HepG2 (cell line): ENCODE results near the gene NLRP12. TPM values are rescaled to one million over a fixed set of nuclear protein-coding genes. Genes with fewer than 3 reads are reported as not detected.

Experiments
- CBX5 ChIP-seq: sonication (generic); formaldehyde crosslinking; IDR thresholded peaks from 2 replicates; pipeline ENCODE4 v1.4.0; 2020; ENCODE audit warnings: missing genetic modification reagents, borderline replicate concordance
- DMAP1 ChIP-seq: IDR thresholded peaks from 2 replicates; pipeline ENCODE4 v1.6.1; 2016
- DR1 ChIP-seq: sonication (generic); formaldehyde crosslinking; IDR thresholded peaks from 2 replicates; pipeline ENCODE4 v1.8.0; 2021; ENCODE audit warnings: mild to moderate bottlenecking, missing genetic modification reagents, inconsistent platforms
- GPN1 ChIP-seq: sonication (generic); formaldehyde crosslinking; IDR thresholded peaks from 2 replicates; pipeline ENCODE4 v1.5.1; 2020; ENCODE audit warnings: missing genetic modification reagents, borderline replicate concordance
- HIVEP1 ChIP-seq: sonication (generic); formaldehyde crosslinking; IDR thresholded peaks from 2 replicates; pipeline ENCODE4 v1.4.0; 2020; ENCODE audit warnings: mild to moderate bottlenecking, missing genetic modification reagents
- HNF4A ChIP-seq: sonication (generic); formaldehyde crosslinking; IDR thresholded peaks from 2 replicates; pipeline ENCODE4 v1.4.0; 2020; ENCODE audit warnings: missing genetic modification reagents
- HNRNPH1 ChIP-seq: fragments of 200-400 bp; formaldehyde crosslinking; optimal IDR thresholded peaks from 2 replicates; pipeline ENCODE3; 2017; ENCODE audit warnings: mild to moderate bottlenecking, low read depth, low read length
- HNRNPK ChIP-seq: fragments of 200-400 bp; formaldehyde crosslinking; IDR thresholded peaks from 2 replicates; pipeline ENCODE4 v1.6.1; 2018; ENCODE audit warnings: low read length, low read depth, moderate library complexity, mild to moderate bottlenecking; ENCODE audit not compliant: poor library complexity, severe bottlenecking
- HOXA3 ChIP-seq: sonication (generic); formaldehyde crosslinking; IDR thresholded peaks from 2 replicates; pipeline ENCODE4 v1.5.0; 2020; ENCODE audit warnings: missing genetic modification reagents
- IRX3 ChIP-seq: sonication (generic); formaldehyde crosslinking; IDR thresholded peaks from 2 replicates; pipeline ENCODE4 v1.8.1; 2023; ENCODE audit warnings: mild to moderate bottlenecking, low read depth, missing genetic modification reagents, borderline replicate concordance
- KIAA2018 ChIP-seq: sonication (generic); formaldehyde crosslinking; IDR thresholded peaks from 2 replicates; pipeline ENCODE4 v1.5.0; 2020; ENCODE audit warnings: mild to moderate bottlenecking, missing genetic modification reagents, borderline replicate concordance
- POLR2G ChIP-seq: fragments of 200-400 bp; formaldehyde crosslinking; IDR thresholded peaks from 2 replicates; pipeline ENCODE4 v1.6.1; 2018; ENCODE audit warnings: mild to moderate bottlenecking, low read depth, low read length, moderate library complexity
- SRSF1 ChIP-seq: fragments of 200-400 bp; formaldehyde crosslinking; optimal IDR thresholded peaks from 2 replicates; pipeline ENCODE3; 2017; ENCODE audit warnings: mild to moderate bottlenecking, low read depth, low read length, moderate library complexity
- TARDBP ChIP-seq: sonication (generic); formaldehyde crosslinking; IDR thresholded peaks from 2 replicates; pipeline ENCODE4 v1.8.0; 2022; ENCODE audit warnings: mild to moderate bottlenecking, missing genetic modification reagents
- ZMYM4 ChIP-seq: sonication (generic); formaldehyde crosslinking; IDR thresholded peaks from 2 replicates; pipeline ENCODE4 v1.8.1; 2023; ENCODE audit warnings: mild to moderate bottlenecking, missing genetic modification reagents
- ZNF225 ChIP-seq: sonication (generic); formaldehyde crosslinking; IDR thresholded peaks from 2 replicates; pipeline ENCODE4 v1.4.0; 2020; ENCODE audit warnings: mild to moderate bottlenecking, missing genetic modification reagents
- ZNF33A ChIP-seq: sonication (generic); formaldehyde crosslinking; IDR thresholded peaks from 2 replicates; pipeline ENCODE4 v1.5.1; 2020; ENCODE audit warnings: missing genetic modification reagents, mild to moderate bottlenecking, moderate library complexity, borderline replicate concordance
- ZNF773 ChIP-seq: sonication (generic); formaldehyde crosslinking; IDR thresholded peaks from 2 replicates; pipeline ENCODE4 v1.4.0; 2020; ENCODE audit warnings: missing genetic modification reagents, borderline replicate concordance
- polyA plus RNA-seq, 8 experiments: library from polyadenylated mRNA; depleted of rRNA in 3 of 8; stranded (reverse) in 7 of 8; unstranded in 1 of 8; fragments of >200 nt; fragmentation: Illumina TruSeq in 4 of 8; extraction: Trizol in 4 of 8; gene quantifications; 2 replicates each; pipeline versions ENCODE4 v1.2.1 to v1.2.3, GENCODE V29; 2011 to 2016; ENCODE audit warnings: low read depth in 4 of 8, missing spikeins in 1 of 8, mixed read lengths in 1 of 8; ENCODE audit not compliant: insufficient read depth in 1 of 8
- total RNA-seq, 5 experiments: library from RNA; depleted of rRNA; stranded (reverse); fragments of >200 nt; fragmentation: Illumina TruSeq; extraction: Trizol; gene quantifications; 2 replicates each; pipeline ENCODE4 v1.2.3, GENCODE V29; 2016; ENCODE audit warnings: low read depth in 1 of 5
- TF ChIP-seq, protein P1 (sequence below): sonication (generic); formaldehyde crosslinking; IDR thresholded peaks from 2 replicates; pipeline ENCODE4 v1.4.0; 2020; ENCODE audit warnings: mild to moderate bottlenecking, missing genetic modification reagents, borderline replicate concordance
- TF ChIP-seq, protein P2 (sequence below): sonication (generic); formaldehyde crosslinking; conservative IDR thresholded peaks from 2 replicates; pipeline ENCODE4 v1.8.1; 2023; ENCODE audit warnings: missing genetic modification reagents

Gene NLRP12
- total and polyA plus RNA-seq, 2 of the 13 experiments (the other 11 are each of a cell fraction or from before 2014, with no cell fraction given): 0.15 to 0.20 TPM

- no peak for TF ChIP-seq ZNF33A (CRISPR knock-in tag)
- no peak for TF ChIP-seq KIAA2018 (CRISPR knock-in tag)
- TF ChIP-seq, protein P1, sequence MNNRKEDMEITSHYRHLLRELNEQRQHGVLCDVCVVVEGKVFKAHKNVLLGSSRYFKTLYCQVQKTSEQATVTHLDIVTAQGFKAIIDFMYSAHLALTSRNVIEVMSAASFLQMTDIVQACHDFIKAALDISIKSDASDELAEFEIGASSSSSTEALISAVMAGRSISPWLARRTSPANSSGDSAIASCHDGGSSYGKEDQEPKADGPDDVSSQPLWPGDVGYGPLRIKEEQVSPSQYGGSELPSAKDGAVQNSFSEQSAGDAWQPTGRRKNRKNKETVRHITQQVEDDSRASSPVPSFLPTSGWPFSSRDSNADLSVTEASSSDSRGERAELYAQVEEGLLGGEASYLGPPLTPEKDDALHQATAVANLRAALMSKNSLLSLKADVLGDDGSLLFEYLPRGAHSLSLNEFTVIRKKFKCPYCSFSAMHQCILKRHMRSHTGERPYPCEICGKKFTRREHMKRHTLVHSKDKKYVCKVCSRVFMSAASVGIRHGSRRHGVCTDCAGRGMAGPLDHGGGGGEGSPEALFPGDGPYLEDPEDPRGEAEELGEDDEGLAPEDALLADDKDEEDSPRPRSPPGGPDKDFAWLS: no peak
- TF ChIP-seq DR1 (CRISPR knock-in tag): no peak
- TF ChIP-seq DMAP1 (CRISPR knock-in tag): no peak
- no peak for TF ChIP-seq CBX5 (CRISPR knock-in tag)
- TF ChIP-seq IRX3 (CRISPR knock-in tag): no peak
- no peak for TF ChIP-seq TARDBP
- TF ChIP-seq ZNF225: no peak
- no peak for TF ChIP-seq SRSF1
- TF ChIP-seq GPN1 (CRISPR knock-in tag): no peak
- TF ChIP-seq, protein P2, sequence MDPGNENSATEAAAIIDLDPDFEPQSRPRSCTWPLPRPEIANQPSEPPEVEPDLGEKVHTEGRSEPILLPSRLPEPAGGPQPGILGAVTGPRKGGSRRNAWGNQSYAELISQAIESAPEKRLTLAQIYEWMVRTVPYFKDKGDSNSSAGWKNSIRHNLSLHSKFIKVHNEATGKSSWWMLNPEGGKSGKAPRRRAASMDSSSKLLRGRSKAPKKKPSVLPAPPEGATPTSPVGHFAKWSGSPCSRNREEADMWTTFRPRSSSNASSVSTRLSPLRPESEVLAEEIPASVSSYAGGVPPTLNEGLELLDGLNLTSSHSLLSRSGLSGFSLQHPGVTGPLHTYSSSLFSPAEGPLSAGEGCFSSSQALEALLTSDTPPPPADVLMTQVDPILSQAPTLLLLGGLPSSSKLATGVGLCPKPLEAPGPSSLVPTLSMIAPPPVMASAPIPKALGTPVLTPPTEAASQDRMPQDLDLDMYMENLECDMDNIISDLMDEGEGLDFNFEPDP (CRISPR knock-in tag): no peak
- TF ChIP-seq HNRNPK: no peak
- no peak for TF ChIP-seq ZNF773 (CRISPR knock-in tag)
- no peak for TF ChIP-seq ZMYM4 (CRISPR knock-in tag)
- TF ChIP-seq HOXA3: 0 out of 2 replicates have a peak, but pooled peaks have one; percentile 22
- no peak for TF ChIP-seq HIVEP1 (CRISPR knock-in tag)
- TF ChIP-seq HNRNPH1: no peak
- TF ChIP-seq HNF4A (CRISPR knock-in tag): peak; percentile 58
- no peak for TF ChIP-seq POLR2G
Observed at GRCh38 chr19:53801257-53801656, 22.9 kb downstream of the NLRP12 start (continued).
